BLaER1 (cell line): ENCODE measurements around the gene TMEM18.

Source experiments
- H3K27ac ChIP-seq: shearing (Covaris generic); formaldehyde crosslinking; 2 replicates; pipeline ENCODE4 v1.8.1; 2022
- H3K27me3 ChIP-seq: shearing (Covaris generic); formaldehyde crosslinking; 2 replicates; pipeline ENCODE4 v1.8.1; 2022
- H3K36me3 ChIP-seq: shearing (Covaris generic); formaldehyde crosslinking; 2 replicates; pipeline ENCODE4 v1.8.1; 2022
- H3K4me1 ChIP-seq: shearing (Covaris generic); formaldehyde crosslinking; 2 replicates; pipeline ENCODE4 v1.8.1; 2022
- H3K4me2 ChIP-seq: shearing (Covaris generic); formaldehyde crosslinking; 2 replicates; pipeline ENCODE4 v1.8.1; 2022
- H3K4me3 ChIP-seq: shearing (Covaris generic); formaldehyde crosslinking; 2 replicates; pipeline ENCODE4 v1.8.1; 2022
- H3K9ac ChIP-seq: shearing (Covaris generic); formaldehyde crosslinking; 2 replicates; pipeline ENCODE4 v1.8.1; 2022
- H3K9me3 ChIP-seq: shearing (Covaris generic); formaldehyde crosslinking; 2 replicates; pipeline ENCODE4 v1.8.1; 2022
- H4K20me1 ChIP-seq: shearing (Covaris generic); formaldehyde crosslinking; 2 replicates; pipeline ENCODE4 v1.8.1; 2022
- Cebpa-rat ChIP-seq: shearing (Covaris generic); IDR thresholded peaks from 2 replicates; pipeline ENCODE4 v1.8.1; 2022

Gene TMEM18

GRCh38 chr2:624551-625347 is 52.5 kb downstream of the TMEM18 start:
- Histone ChIP-seq H3K4me3 (no peak overlapping the region), H3K4me2 (no peak overlapping the region), H3K27me3 (no peaks in the 10 kb centered on the region), H4K20me1 (no peaks in the 10 kb centered on the region), H3K9me3 (peaks cover 8% of the 10 kb centered on the region; the same call in 1 of the 2 replicates), H3K4me1 (no peaks in the 10 kb centered on the region), H3K27ac (no peak overlapping the region), H3K9ac (no peak overlapping the region), H3K36me3 (no peaks in the 10 kb centered on the region)
- TF ChIP-seq Cebpa-rat = no peak

- Histone ChIP-seq H4K20me1 (no peaks in the 10 kb centered on the region), H3K9ac (no peak overlapping the region), H3K9me3 (peaks cover 8% of the 10 kb centered on the region; the same call in 1 of the 2 replicates), H3K4me3 (no peak overlapping the region), H3K36me3 (no peaks in the 10 kb centered on the region), H3K4me1 (no peaks in the 10 kb centered on the region), H3K27me3 (no peaks in the 10 kb centered on the region), H3K27ac (no peak overlapping the region), H3K4me2 (no peak overlapping the region)
- no peak for TF ChIP-seq Cebpa-rat
Observed at GRCh38 chr2:624096-624495, 53.1 kb downstream of the TMEM18 start.

GRCh38 chr2:623130-623922 is 53.9 kb downstream of the TMEM18 start:
- peaks cover 13% of the 10 kb centered on the region for H3K9me3 ChIP-seq
- H3K9ac ChIP-seq = no peak overlapping the region
- H3K4me1 ChIP-seq = no peaks in the 10 kb centered on the region
- no peaks in the 10 kb centered on the region for H3K27me3 ChIP-seq
- H4K20me1 ChIP-seq = no peaks in the 10 kb centered on the region
- no peaks in the 10 kb centered on the region for H3K36me3 ChIP-seq
- no peak for TF ChIP-seq Cebpa-rat
- no peak overlapping the region for H3K4me2 ChIP-seq
- H3K4me3 ChIP-seq = no peak overlapping the region
- H3K27ac ChIP-seq = no peak overlapping the region

GRCh38 chr2:622357-622756 is 54.8 kb downstream of the TMEM18 start:
- TF ChIP-seq Cebpa-rat = no peak
- Histone ChIP-seq H3K4me3 (no peak overlapping the region), H4K20me1 (no peaks in the 10 kb centered on the region), H3K4me1 (no peaks in the 10 kb centered on the region), H3K36me3 (no peaks in the 10 kb centered on the region), H3K27ac (no peak overlapping the region), H3K27me3 (no peaks in the 10 kb centered on the region), H3K4me2 (no peak overlapping the region), H3K9ac (no peak overlapping the region), H3K9me3 (peaks cover 21% of the 10 kb centered on the region)

GRCh38 chr2:621303-622099 is 55.7 kb downstream of the TMEM18 start:
- no peaks in the 10 kb centered on the region for H3K4me1 ChIP-seq
- TF ChIP-seq Cebpa-rat = no peak
- no peak overlapping the region for H3K9ac ChIP-seq
- peaks cover 21% of the 10 kb centered on the region for H3K9me3 ChIP-seq
- no peaks in the 10 kb centered on the region for H3K27me3 ChIP-seq
- H3K27ac ChIP-seq = no peak overlapping the region
- H4K20me1 ChIP-seq = no peaks in the 10 kb centered on the region
- no peak overlapping the region for H3K4me3 ChIP-seq
- H3K36me3 ChIP-seq = no peaks in the 10 kb centered on the region
- no peak overlapping the region for H3K4me2 ChIP-seq

GRCh38 chr2:620471-621302 is 56.5 kb downstream of the TMEM18 start:
- Histone ChIP-seq H3K27me3 (no peaks in the 10 kb centered on the region), H3K36me3 (no peaks in the 10 kb centered on the region), H3K4me3 (no peak overlapping the region), H3K27ac (no peak overlapping the region), H3K4me2 (no peak overlapping the region), H3K4me1 (no peaks in the 10 kb centered on the region), H3K9ac (no peak overlapping the region), H4K20me1 (no peaks in the 10 kb centered on the region), H3K9me3 (peaks cover 21% of the 10 kb centered on the region)
- TF ChIP-seq Cebpa-rat = no peak

- Histone ChIP-seq H3K27ac (no peak overlapping the region), H3K27me3 (no peaks in the 10 kb centered on the region), H3K4me2 (no peak overlapping the region), H3K4me3 (no peak overlapping the region), H4K20me1 (no peaks in the 10 kb centered on the region), H3K36me3 (no peaks in the 10 kb centered on the region), H3K9ac (no peak overlapping the region), H3K9me3 (peaks cover 21% of the 10 kb centered on the region), H3K4me1 (no peaks in the 10 kb centered on the region)
- TF ChIP-seq Cebpa-rat = no peak
Observed at GRCh38 chr2:620004-620403, 57.2 kb downstream of the TMEM18 start.

- Histone ChIP-seq H4K20me1 (no peaks in the 10 kb centered on the region), H3K27me3 (no peaks in the 10 kb centered on the region), H3K36me3 (no peaks in the 10 kb centered on the region), H3K4me1 (no peaks in the 10 kb centered on the region), H3K27ac (no peak overlapping the region), H3K9ac (no peak overlapping the region), H3K4me2 (no peak overlapping the region), H3K4me3 (no peak overlapping the region), H3K9me3 (peaks cover 21% of the 10 kb centered on the region)
- TF ChIP-seq Cebpa-rat = no peak
Observed at GRCh38 chr2:618422-618990, 58.7 kb downstream of the TMEM18 start.

- no peaks in the 10 kb centered on the region for H3K27me3 ChIP-seq
- TF ChIP-seq Cebpa-rat = no peak
- H3K9ac ChIP-seq = no peak overlapping the region
- H3K4me3 ChIP-seq = no peak overlapping the region
- no peak overlapping the region for H3K4me2 ChIP-seq
- H3K27ac ChIP-seq = no peak overlapping the region
- H3K4me1 ChIP-seq = no peaks in the 10 kb centered on the region
- H3K9me3 ChIP-seq = peaks cover 21% of the 10 kb centered on the region
- no peaks in the 10 kb centered on the region for H3K36me3 ChIP-seq
- no peaks in the 10 kb centered on the region for H4K20me1 ChIP-seq
Observed at GRCh38 chr2:618005-618404, 59.2 kb downstream of the TMEM18 start.
